Measurements from ENCODE around the gene PGAM5.
"Not testable (repeated sequence)": the region's sequence is repeated elsewhere in the genome, so short reads cannot be mapped to it uniquely, and the experiment has no call there.

PGAM5 gene

GRCh38 chr12:132747395-132747794, 36.8 kb downstream of the PGAM5 start:
- no peak for TF ChIP-seq CTCF (IDR thresholded peaks at IDR 0.05; ENCODE audit: control insufficient read depth, extremely low read depth, insufficient read depth)
- DNase-seq (ENCODE audit: low read depth): no peak

GRCh38 chr12:132747896-132748295, 37.3 kb downstream of the PGAM5 start:
- H3K4me3 ChIP-seq (ENCODE audit: low read depth, low read length): no peak overlapping the region
- TF ChIP-seq CTCF (IDR thresholded peaks at IDR 0.05; ENCODE audit: control insufficient read depth, extremely low read depth, insufficient read depth): no peak
- no peak for DNase-seq (ENCODE audit: low read depth)

More at GRCh38 chr12:132747395-132747794, 36.8 kb downstream of the PGAM5 start:
- no peak overlapping the region for H3K4me3 ChIP-seq (ENCODE audit: low read depth, low read length)

- TF ChIP-seq CTCF (IDR thresholded peaks at IDR 0.05; ENCODE audit: control insufficient read depth, extremely low read depth, insufficient read depth): no peak
- DNase-seq (ENCODE audit: low read depth): no peak
- no peak overlapping the region for H3K4me3 ChIP-seq (ENCODE audit: low read depth, low read length)
Measured at GRCh38 chr12:132748319-132748718, 37.7 kb downstream of the PGAM5 start.

GRCh38 chr12:132753670-132754069, 43.0 kb downstream of the PGAM5 start:
- H3K4me3 ChIP-seq (ENCODE audit: low read depth, low read length); DNase-seq (ENCODE audit: low read depth): not testable (repeated sequence)

- TF ChIP-seq CTCF (IDR thresholded peaks at IDR 0.05; ENCODE audit: control insufficient read depth, extremely low read depth, insufficient read depth): no peak
- no peak overlapping the region for H3K4me3 ChIP-seq (ENCODE audit: low read depth, low read length)
- DNase-seq (ENCODE audit: low read depth): no peak
Measured at GRCh38 chr12:132754160-132754932, 43.7 kb downstream of the PGAM5 start.

- DNase-seq (ENCODE audit: low read depth); H3K4me3 ChIP-seq (ENCODE audit: low read depth, low read length): not testable (repeated sequence)
Measured at GRCh38 chr12:132758825-132759224, 48.2 kb downstream of the PGAM5 start.

GRCh38 chr12:132759359-132759758, 48.7 kb downstream of the PGAM5 start:
- DNase-seq (ENCODE audit: low read depth): no peak
- TF ChIP-seq CTCF (IDR thresholded peaks at IDR 0.05; ENCODE audit: control insufficient read depth, extremely low read depth, insufficient read depth): no peak
- H3K4me3 ChIP-seq (ENCODE audit: low read depth, low read length): no peak overlapping the region
